NOMO-1 (cell line): Measurements from ENCODE around the gene CETP.

Source experiments
- DNase-seq, 2 experiments: peaks; one replicate each; lab custom pipeline; 2025; ENCODE audit not compliant: unreplicated experiment in 2 of 2; lab: John Stamatoyannopoulos, UW

Gene CETP

DNA sequence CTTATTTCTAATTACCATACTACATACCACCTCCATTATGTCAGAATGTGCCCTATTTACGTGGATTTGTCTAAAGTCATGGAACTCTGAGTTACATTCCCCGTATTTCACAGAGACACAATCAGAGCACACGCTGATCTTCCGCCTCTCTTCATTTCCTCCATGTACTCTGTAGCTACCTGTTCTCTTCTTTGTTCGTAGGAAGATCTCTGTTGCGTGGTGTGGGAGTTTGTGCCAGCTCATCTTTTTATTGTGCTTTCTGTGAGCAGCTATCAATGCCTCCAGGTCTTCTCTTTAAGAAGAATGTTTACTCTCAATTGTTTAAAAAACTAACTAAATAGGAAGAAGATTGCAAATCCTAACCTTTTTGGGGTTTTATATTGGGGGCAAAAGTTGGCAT, 54.6 kb downstream of the CETP start:
- DNase-seq: no peak

DNA sequence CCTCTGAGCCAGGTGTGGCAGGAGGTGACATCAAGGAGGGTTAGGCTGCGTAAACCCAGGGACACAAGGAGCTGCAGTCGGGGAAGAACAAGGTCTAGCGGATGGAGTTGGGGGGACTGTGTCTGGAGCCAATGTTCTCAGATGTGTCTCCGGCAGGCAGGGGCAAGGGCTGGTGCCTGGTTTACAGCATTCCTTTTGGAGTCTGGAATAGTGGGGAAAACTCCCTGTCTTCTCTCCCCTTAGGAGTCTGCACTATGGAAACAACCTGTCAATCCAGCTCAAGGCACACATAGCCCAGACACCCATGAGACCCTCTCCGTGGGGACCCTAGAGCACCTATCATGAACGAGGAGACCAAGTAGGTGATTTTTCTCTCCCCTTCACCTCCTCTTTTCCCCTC, 55.1 kb downstream of the CETP start:
- DNase-seq: no peak

DNA sequence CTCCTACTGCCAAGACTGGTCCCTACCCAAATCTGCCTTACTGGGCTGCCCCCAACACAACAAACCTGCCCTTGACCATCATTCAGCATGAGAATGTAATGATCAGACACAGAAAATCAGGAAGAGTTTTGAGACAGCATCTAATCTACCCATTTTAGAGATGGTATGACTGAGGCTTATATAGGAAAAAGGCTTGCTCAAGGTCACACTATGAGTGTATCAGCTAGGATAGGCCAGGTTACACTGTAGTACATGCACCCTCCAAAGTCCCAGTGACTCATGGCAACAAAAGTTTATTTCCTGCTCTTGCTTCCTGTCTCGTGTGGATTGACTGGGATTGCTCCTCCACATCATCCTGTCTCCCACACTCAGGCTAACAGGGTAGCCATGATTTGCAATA, 55.5 kb downstream of the CETP start:
- DNase-seq: no peak

DNA sequence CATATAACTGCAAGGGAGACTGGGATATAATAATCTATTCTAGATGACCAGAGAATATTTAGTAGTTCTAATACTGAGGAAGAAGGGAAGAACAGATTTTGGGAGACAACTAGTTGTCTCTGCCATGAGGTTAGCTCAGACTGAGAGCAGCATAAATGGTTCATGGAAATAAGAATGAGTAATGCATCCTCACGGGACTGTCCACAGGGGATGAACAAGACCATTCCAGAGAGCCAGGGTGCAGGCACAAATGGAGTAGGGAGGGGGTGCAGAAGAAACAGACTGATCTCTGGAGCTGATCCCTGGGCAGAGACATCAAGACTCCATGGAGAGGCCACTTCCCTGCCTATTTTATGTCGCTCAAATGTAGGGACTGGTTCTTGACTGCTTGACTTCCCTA, 58.0 kb downstream of the CETP start:
- no peak for DNase-seq

DNA sequence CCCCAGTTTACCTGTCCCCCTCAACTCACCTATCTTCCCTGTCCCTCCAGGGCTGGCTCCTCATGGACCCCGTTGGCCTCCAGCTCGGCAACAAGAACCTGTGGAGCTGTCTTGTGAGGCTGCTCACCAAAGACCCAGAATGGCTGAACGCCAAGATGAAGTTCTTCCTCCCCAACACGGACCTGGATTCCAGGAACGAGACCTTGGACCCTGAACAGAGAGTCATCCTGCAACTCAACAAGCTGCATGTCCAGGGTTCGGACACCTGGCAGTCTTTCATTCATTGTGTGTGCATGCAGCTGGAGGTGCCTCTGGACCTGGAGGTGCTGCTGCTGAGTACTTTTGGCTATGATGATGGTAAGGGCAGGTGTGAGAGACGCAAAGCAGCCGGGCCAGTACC, 58.9 kb downstream of the CETP start:
- DNase-seq: no peak

DNA sequence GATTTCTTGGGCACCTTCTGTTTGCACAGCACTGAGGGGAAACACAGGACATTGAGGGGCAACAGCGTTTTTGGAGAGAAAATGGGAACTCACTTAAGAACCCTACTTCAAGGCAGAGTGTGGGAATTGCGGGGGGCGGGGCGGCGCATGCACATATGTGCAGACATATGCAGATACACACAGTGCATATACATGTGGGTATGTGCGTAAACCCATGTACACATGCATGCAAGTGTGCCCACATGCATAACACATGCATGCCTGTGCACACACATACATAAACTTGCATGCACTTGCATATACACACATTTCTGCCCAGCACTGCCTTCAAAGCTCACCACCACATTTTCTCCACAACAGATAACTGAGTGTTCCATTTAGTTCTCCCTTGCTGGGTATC, 60.0 kb downstream of the CETP start:
- no peak for DNase-seq

DNA sequence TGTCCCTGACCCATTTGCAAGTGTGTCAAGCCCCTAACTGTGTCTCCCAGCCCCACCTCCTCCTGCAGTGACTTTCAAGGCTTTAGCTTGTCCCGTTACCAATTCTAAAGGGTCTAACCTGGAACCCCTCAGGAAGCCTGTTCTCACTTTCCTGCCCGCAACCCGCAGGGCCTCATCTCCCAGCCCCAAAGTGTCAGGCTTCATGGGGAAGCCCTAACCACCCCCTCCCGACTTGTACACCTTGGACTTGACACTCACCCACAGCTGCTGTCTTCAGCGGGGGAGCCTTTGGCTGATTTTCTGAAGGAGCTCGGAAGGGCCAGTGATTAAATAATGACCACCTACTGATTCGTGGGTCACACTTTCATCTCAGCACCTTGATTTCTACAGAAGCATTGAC, 60.7 kb downstream of the CETP start:
- no peak for DNase-seq

DNA sequence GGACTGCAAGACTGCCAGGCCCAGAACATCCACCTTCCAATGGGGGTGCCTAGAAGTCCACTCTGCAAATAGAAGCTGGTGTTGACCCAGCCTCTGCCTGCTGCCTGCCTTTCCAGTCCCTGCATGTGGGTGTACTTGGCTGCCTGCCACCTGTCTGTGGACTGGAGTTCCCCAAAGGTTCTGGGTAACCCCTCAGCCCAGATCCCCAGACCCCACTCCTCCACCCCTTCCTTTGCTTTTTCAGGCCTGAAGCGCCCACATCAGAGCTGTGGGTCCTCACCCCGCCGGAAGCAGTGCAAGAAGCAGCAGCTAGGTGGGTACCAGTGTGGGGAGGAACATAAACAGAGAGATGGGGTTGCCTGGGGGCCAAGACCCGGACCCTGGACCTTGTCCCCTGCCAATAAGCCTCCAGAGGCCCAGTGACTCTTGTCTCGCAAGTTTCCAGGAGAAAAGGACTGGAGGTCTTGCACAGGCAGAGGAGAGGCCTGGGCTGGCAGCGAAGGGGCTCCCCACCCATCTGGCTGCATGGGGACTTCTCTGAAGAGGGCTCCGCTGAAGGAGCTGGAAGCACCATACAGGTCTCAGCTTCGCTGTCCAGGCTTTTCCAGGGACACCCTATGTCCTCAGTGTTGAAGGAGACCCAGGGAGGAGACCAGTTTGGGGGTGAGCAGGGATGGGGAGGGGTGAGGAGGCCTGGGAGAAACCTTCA, 61.9 kb downstream of the CETP start:
- DNase-seq: no peak

DNA sequence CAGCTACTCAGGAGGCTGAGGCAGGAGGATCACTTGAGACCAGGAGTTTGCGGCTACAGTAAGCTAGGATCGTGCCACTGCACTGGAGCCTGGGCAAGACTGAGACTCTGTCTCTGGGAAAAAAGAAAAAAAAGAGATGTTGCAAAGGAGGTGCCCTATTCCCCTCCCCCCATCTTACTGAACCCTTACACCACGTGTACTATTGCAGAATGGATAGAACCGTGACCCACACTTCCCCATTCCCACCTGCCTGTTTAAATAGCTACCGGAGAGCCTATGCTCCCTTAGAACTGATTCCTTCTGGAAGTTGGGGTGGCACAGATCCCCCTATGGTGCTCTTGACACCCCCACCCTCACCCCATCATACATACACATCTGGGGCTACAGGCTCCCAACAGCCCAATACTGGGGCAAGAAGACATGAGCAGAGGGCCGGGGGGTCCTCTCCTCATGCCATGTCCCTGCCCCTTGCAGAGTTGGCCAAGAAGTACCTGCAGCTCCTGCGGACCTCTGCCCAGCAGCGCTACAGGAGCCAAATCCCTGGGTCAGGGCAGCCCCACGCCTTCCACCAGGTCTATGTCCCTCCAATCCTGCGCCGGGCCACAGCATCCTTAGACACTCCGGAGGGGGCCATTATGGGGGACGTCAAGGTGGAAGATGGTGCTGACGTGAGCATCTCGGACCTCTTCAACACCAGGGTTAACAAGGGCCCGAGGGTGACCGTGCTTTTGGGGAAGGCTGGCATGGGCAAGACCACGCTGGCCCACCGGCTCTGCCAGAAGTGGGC, 63.3 kb downstream of the CETP start:
- peak; percentile 31 to 46 for DNase-seq

DNA sequence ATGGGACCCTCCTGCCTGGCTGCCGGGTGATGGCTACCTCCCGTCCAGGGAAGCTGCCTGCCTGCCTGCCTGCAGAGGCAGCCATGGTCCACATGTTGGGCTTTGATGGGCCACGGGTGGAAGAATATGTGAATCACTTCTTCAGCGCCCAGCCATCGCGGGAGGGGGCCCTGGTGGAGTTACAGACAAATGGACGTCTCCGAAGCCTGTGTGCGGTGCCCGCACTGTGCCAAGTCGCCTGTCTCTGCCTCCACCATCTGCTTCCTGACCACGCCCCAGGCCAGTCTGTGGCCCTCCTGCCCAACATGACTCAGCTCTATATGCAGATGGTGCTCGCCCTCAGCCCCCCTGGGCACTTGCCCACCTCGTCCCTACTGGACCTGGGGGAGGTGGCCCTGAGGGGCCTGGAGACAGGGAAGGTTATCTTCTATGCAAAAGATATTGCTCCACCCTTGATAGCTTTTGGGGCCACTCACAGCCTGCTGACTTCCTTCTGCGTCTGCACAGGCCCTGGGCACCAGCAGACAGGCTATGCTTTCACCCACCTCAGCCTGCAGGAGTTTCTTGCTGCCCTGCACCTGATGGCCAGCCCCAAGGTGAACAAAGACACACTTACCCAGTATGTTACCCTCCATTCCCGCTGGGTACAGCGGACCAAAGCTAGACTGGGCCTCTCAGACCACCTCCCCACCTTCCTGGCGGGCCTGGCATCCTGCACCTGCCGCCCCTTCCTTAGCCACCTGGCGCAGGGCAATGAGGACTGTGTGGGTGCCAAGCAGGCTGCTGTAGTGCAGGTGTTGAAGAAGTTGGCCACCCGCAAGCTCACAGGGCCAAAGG, 64.4 kb downstream of the CETP start:
- DNase-seq: no peak

DNA sequence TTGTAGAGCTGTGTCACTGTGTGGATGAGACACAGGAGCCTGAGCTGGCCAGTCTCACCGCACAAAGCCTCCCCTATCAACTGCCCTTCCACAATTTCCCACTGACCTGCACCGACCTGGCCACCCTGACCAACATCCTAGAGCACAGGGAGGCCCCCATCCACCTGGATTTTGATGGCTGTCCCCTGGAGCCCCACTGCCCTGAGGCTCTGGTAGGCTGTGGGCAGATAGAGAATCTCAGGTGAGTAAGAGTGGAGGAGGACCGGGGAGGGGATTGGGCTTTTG, 65.0 kb downstream of the CETP start:
- no peak for DNase-seq

DNA sequence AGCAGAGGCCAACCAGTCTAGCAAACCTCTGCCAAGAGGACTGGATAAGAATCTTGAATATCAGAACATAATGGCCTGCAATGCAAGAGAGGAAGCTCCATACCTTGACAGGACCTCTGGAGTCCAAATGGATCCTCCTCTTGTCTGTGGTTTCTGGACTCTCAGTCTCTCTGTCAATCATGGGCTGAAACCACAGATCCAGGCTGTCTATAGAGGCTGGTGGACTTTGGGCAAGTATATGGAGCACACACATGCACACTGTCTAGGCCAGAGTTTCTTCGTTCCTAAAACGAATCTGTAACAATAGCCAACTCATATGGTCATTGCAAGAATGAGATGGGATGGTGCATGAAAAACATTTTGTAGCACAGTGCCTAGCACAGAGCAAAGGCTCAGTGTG, 65.3 kb downstream of the CETP start:
- no peak for DNase-seq

DNA sequence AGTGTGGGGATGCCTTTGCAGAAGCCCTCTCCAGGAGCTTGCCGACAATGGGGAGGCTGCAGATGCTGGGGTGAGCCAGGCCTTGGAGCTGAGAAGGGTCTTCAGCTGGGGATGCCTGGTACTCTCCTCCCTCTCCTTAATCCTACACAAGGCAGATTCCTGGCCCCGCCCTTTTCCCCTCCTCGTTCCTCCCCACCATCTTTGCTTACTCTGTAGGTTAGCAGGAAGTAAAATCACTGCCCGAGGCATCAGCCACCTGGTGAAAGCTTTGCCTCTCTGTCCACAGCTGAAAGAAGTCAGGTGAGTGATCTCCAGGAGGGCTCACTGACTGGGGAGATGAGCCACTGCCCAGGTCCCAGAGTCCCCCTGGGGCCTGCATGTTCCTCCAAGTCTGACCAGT, 66.3 kb downstream of the CETP start:
- DNase-seq: no peak

DNA sequence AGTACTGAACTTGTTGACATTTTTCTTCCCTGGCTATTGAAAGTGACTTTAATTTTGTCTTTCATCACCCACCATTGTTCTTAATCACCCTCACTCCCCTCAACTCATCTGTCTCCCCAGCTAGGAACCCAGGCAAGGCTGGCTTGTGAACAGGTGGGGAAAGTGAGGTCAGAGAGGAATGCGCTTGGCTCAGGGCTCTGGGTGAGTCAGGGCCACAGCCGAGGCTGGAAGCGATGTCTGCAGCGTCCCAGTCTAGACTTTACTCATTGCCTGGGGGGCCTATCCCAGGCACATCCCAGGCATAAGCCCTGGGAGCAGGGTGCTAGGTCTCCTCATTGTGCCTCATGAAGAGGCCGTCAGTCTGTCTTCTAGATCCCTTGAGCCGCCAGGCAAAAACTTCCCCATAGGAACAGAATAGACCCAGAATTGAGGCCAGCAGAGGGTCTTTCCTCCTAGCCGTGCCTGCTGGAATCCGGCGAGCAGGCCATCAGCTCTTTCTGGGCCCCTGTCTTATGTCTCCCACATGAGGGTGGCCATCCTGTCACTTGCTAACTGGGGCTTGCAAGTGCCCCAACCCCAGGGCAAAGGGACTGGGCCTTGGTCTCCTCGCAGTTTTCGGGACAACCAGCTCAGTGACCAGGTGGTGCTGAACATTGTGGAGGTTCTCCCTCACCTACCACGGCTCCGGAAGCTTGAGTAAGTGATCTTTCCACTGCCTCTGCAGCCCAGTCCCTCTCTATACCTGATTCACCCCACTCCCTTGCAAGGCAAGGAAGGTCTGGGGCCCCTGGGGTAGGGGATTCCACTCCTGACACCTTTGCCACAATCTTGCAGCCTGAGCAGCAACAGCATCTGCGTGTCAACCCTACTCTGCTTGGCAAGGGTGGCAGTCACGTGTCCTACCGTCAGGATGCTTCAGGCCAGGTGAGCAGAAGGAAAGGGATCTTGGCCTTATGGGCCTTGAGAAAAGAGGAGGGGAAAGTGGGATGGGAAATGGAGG, 67.7 kb downstream of the CETP start:
- DNase-seq: no peak

DNA sequence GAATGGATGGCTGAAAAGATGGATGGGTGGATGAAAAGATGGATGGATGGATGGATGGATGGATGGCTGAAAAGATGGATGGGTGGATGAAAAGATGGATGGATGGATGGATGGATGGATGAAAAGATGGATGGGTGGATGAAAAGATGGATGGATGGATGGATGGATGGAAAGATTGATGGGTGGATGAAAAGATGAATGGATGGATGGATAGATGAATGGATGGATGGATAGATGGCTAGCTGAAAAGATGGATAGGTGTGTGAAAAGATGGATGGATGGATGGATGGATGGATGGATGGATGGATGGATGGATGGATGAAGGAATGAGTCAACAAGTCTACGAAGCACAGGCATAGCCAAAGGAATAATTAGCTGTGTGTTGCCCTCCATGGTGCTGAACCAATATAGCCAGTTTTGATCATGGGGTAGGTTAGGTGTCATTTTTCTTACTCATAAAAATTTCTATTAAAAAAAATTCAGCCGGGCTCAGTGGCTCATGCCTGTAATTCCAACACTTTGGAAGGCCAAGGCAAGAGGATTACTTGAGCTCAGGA, 68.7 kb downstream of the CETP start:
- DNase-seq: no peak

DNA sequence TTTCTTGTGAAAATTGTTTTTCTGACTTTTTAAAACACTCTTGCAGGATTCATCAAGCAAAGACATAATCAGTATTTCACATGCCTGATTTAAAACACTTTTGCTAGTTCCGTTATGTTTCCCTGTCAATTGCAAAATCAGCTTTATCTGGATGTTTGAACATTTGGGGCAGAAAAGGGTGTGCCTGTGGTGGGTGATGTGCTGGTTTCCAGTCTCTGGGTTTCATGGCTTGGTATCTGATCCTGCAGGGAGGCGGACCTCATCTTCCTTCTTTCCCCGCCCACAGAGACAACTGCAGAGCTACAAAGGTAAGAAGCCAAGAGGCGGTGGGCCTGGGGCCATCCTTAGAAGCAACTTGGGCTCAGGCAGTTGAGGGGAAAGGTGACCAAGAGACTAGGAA, 69.4 kb downstream of the CETP start:
- DNase-seq: no peak

DNA sequence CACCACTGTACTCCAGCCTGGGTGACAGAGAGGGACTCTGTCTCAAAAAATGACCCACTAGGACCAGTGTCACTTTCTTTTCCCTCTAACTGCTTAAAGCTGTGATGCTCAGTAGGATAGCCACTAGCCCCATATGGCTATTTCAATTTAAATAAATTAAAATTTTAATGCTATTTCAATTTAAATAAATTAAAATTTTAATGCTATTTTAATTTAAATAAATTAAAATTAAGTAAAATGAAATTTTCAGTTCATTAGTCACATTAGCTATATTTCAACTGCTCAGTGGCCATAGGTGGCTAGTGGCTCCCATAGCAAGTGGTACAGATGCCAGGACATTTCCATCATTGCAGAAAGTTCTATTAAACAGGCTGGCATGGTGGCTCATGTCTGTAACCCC, 70.6 kb downstream of the CETP start:
- DNase-seq: no peak

DNA sequence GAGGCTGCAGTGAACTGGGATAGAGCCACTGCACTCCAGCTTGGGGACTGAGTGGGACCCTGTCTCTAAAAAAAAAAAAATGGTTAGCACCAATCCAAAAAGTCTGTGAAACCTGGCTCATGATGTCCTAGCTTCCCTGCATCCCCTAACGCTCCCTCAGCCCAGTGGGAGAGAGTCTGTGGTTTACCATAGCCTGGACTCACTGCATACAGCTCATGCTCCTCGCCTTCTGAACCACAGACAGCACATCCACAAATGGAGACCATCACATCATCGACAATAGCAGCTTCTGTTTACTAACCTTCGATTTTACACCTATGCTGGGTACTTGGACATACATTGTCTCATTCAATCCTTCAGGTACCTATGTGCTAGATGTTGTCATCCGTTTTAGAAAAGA, 71.2 kb downstream of the CETP start:
- no peak for DNase-seq
